Measurements from ENCODE around the gene USP8.
"Not testable (repeated sequence)": the region's sequence is repeated elsewhere in the genome, so short reads cannot be mapped to it uniquely, and the experiment has no call there.

Gene USP8

DNA sequence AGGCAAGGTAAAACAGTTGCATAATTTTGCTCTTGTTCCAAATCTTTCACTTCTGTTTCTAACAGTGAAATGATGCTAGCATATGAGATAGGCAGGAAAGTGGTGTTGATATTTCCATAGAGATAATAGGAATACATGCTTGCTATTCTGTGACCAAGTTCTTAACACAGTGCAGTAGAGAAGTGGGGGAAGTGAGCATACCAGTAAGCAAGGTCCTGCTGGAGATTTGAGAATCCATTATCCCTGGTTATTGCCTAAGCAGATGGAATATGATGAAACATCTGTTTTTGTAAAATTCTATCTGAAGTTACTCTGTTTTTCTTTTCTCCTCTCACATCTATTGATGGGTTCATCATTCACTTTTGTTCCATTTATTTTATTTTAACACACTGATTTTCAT, 28.7 kb downstream of the USP8 start:
- no peak for FAIRE-seq

DNA sequence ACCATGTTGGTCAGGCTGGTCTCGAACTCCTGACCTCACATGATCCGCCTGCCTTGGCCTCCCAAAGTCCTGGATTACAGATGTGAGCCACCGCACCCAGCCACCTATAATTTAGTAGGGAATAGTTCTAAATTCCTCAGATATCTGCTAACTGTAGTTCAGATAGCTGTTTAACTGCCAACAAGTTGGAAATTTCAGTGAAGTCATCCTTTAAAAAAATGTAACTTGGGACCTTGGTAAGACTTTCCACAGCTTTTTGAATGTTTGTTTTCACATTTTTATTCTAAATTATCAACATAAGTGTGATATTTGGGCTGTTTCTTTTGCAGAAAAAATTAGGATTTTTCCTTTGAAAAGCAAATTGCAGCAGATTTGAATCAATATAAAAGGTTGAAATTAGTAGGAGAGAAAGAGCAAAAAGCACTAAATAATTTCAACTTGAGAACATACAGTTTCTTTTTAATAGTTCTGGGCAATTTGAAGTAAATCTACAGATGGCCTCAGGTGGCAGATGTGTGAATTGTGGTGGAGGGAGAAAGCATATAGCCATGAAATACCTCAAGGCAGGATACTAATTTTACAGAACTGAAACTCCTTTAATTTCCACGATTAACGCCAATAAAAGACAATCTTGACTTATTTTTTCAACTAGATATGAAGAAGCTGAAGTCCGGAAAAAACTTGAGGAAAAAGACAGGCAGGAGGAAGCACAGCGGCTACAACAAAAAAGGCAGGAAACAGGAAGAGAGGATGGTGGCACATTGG, 34.3 kb downstream of the USP8 start:
- no peak for FAIRE-seq

GRCh38 chr15:50463423-50464358, 39.5 kb downstream of the USP8 start:
- no peak for FAIRE-seq

DNA sequence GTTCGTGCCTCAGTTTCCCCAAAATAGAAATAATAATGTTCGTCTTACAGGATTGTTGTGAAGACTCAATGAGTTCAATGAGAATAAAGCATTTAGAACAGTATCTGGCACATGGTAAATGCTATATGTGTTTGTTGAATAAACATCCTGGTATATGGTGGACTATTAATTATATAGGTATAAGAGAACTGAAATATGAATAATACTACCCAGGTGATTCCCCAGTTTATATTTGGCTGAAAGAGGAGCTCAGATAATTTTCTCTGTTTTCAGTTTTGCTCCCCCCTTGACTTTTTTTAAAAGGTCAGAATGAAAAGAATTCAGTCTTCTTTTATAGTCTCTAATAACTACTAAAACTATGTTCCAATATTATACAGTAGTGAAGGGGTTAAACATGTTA, 46.9 kb downstream of the USP8 start:
- FAIRE-seq = no peak

- FAIRE-seq = no peak
These were observed 51.9 kb downstream of the USP8 start for GRCh38 chr15:50476143-50476542.

DNA sequence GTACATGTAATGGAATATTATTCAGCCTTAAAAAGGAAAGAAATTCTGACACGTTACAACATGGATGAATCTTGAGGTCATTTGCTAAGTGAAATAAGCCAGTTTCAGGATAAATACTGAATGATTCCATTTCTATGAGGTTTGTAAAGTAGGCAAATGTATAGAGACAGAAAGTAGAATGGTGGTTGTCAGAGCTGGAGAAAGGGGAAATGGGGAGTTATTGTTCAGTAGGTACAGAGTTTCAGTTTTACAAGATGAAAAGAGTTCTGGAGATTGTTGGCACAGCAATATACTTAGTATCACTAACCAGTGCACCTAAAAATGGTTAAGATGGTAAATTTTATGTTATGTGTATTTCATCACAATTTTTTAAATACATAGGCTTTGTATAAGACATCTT, 60.6 kb downstream of the USP8 start:
- FAIRE-seq = no peak

- FAIRE-seq = no peak
These were observed 61.2 kb downstream of the USP8 start for GRCh38 chr15:50485389-50485788.

GRCh38 chr15:50487287-50487686, 63.1 kb downstream of the USP8 start:
- FAIRE-seq = no peak

- no peak for FAIRE-seq
These were observed 69.4 kb downstream of the USP8 start for GRCh38 chr15:50493625-50494024.

GRCh38 chr15:50494547-50494946, 70.3 kb downstream of the USP8 start:
- FAIRE-seq = not testable (repeated sequence)

DNA sequence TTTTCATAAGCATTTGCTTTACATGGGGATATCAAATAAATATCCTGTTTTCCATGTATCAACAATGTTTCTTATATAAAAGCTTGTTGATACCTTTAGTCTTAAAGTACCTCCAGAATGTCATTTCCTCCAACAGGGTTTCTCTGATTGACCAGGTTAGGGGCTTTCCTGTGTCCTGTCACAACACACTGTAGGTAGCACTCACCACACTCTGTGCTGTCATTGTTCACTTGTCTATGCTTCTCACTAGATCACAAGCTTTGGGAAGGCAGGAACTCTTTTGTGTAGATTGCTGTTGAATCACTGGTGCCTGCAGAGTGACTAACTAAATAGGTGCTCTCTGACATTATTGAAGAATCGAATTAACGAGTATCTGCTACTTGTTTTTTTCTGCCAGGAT, 72.5 kb downstream of the USP8 start:
- no peak for FAIRE-seq

DNA sequence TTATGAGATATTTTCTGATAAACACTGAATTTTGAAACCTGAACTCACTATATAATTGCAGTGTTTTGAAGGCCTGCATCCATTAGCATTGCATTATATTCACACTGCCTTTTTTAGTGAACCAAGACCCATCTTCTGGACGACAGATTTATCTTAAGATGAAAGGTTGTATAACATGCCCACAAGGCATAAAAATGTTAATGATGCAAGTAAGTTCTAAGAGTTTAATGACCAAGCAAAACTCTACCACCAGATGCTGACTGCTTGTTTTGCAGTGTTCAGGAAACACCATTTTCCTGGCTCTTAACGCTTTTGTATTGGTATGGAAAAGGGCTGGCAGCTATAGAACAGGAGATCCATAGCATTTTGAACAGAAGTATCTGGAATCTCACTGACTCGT, 76.1 kb downstream of the USP8 start:
- no peak for FAIRE-seq

DNA sequence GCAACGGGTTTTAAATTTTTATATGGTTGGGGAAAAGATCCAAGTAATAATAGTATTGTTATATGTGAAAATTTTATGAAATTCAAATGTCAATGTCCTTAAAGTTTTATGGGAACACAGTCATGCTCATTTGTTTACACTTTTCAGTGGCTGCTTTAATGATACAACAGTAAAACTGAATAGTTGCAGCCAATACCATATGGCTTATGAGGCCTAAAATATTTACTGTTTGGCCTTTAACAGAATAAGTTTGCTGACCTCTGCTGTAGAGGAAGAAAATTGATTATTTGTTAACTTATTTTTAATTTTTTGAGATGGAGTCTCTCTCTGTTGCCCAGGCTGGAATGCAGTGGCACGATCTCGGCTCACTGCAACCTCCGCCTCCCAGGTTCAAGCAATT, 77.6 kb downstream of the USP8 start:
- no peak for FAIRE-seq

DNA sequence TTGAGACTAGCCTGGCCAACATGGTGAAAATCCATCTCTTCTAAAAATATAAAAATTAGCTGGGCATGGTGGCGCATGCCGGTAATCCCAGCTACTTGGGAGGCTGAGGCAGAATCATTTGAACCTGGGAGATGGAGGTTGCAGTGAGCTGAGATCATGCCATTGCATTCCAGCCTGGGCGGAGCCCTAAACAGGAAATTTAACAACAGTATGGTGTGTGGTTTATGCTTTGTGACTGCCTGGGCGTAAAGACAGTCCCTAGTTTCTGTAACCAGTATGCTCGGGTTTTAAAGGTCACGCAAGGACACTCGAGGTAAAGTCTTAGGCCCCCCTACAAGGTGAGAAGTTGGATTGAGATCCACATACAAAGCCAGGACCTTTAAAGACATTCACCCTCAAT, 78.9 kb downstream of the USP8 start:
- no peak for FAIRE-seq

GRCh38 chr15:50505656-50506055, 81.5 kb downstream of the USP8 start:
- FAIRE-seq = not testable (repeated sequence)

- FAIRE-seq = no peak
These were observed 81.9 kb downstream of the USP8 start for GRCh38 chr15:50506121-50506520.

- FAIRE-seq = no peak
These were observed 88.8 kb downstream of the USP8 start for GRCh38 chr15:50513001-50513400.

DNA sequence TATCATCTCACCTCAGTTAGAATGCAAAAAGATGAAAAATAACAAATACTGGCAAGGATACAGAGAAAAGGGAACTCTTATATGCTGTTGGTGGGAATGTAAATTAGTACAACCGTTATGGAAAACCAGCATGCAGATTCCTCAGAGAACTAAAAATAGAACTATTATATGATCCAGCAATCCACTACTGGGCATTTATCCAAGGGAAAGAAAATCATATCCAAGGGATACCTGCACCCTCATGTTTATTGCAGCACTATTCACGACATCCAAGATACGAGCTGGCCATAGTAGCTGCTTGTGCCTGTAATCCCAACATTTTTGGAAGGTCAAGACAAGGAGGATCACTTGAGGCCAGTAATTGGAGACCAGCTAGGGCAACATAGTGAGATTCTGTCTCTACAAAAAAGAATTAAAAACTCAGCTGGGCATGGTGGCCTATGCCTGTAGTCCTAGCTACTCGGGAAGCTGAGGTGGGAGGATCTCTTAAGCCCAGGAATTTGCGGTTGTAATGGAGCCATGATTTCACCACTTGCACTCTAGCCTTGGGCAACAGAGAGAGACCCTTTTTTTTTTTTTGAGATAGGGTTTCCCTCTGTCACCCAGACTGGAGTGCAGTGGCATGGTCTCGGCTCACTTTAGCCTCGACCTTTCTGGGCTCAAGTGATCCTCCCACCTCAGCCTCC, 95.7 kb downstream of the USP8 start:
- no peak for FAIRE-seq

GRCh38 chr15:50523851-50524251, 99.6 kb downstream of the USP8 start:
- FAIRE-seq = no peak

DNA sequence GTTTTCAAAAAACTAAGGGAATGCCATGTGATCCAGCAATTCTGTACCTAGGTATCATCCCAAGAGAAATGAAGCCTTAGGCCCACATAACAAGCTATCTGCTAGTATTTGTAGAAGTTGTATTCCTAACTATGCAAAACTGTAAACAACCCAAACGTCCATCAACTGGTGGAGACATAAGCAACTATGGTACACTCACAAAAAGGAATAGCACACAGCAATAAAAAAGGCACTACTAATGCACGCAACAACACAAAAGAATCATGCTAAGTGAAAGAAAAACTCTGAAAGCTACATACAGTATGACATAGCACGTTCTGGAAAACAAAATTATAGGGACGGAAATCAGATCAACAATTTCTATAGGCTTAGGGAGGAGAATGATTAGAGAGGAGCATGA, 107.0 kb downstream of the USP8 start:
- no peak for FAIRE-seq

- no peak for FAIRE-seq
These were observed 107.6 kb downstream of the USP8 start for GRCh38 chr15:50531766-50532165.

DNA sequence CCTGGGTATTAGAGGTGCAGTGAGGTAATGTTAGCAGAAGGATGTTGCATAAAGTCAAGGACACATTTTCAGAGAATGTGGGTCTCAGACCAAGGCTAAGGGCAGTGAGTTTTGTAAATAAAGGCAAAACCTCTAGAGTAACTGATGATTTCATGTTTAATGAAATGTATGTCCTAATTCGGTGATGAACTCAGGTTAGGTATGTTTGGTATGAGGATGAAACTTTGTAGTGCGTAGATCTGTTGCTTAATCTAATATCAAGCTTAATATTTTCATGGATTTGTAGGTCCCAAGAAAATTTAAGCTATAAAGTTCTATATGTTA, 118.6 kb downstream of the USP8 start:
- no peak for FAIRE-seq

DNA sequence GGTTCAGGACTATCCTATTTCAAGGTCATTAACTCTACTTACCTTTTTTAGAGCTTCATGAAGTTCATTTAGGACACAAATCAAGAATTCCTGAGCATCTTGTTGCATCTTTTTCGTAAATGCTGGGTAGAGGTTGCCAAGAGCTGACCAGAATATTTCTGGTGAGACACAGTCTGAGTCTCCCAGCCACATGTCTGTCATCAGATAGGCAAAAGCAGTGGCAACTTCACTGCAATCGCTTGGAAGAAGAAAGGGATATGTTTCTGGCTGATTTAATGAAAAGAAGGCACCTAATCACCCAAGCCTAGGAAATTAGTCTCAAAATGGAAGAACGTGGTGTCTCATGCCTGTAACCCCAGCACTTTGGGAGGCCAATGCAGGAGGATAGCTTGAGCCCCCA, 119.4 kb downstream of the USP8 start:
- no peak for FAIRE-seq

- no peak for FAIRE-seq
These were observed 120.2 kb downstream of the USP8 start for GRCh38 chr15:50544368-50544767.

Measured in TTC549 (cell line).